ENCODE measurements around the gene QPRT. TPM values are rescaled to one million over a fixed set of nuclear protein-coding genes. Genes with fewer than 3 reads are reported as not detected.

The QPRT gene
- total and polyA plus RNA-seq, 5 donors, result 20.4 to 53.5 (median 40.8) TPM

Other genes with a start within 250 kb of the QPRT start
- gene BOLA2, start 224.8 kb upstream of the QPRT start, total RNA-seq, result 1 to 10 TPM; 2.5 to 7.8 (median 4.7) TPM
- 15.3 TPM for gene BOLA2, start 224.8 kb upstream of the QPRT start, polyA plus RNA-seq
- 10 to 100 TPM; 12.4 to 20.7 (median 19.5) TPM for gene SLX1B, start 224.6 kb upstream of the QPRT start, total RNA-seq
- gene SLX1B, start 224.6 kb upstream of the QPRT start, polyA plus RNA-seq, result 15.0 TPM
- gene SULT1A4, start 219.3 kb upstream of the QPRT start, total RNA-seq, result 1 to 10 TPM; 3.3 to 5.6 (median 3.7) TPM
- gene SULT1A4, start 219.3 kb upstream of the QPRT start, polyA plus RNA-seq, result 17.0 TPM
- 10 to 100 TPM; 20.4 to 32.6 (median 24.6) TPM for gene NPIPB12, start 172.8 kb upstream of the QPRT start, total RNA-seq
- 19.1 TPM for gene NPIPB12, start 172.8 kb upstream of the QPRT start, polyA plus RNA-seq
- 1 to 10 TPM; 1.3 to 3.4 (median 2.9) TPM for gene SPN, start 15.9 kb upstream of the QPRT start, total RNA-seq
- gene SPN, start 15.9 kb upstream of the QPRT start, polyA plus RNA-seq, result 2.6 TPM
- 1 to 10 TPM in 1 of 4 donors, under 1 TPM in 3; 0.62 to 1.1 (median 0.73) TPM for gene C16orf54, start 66.8 kb downstream of the QPRT start, total RNA-seq
- gene C16orf54, start 66.8 kb downstream of the QPRT start, polyA plus RNA-seq, result 0.23 TPM
- not detected for gene ZG16, start 99.1 kb downstream of the QPRT start, total RNA-seq
- not detected for gene ZG16, start 99.1 kb downstream of the QPRT start, polyA plus RNA-seq
- 10 to 100 TPM; 19.0 to 53.8 (median 41.6) TPM for gene KIF22, start 111.6 kb downstream of the QPRT start, total RNA-seq
- 89.6 TPM for gene KIF22, start 111.6 kb downstream of the QPRT start, polyA plus RNA-seq
- 100 to 1,000 TPM in 3 of 4 donors, 10 to 100 TPM in 1; 82.3 to 113 (median 104) TPM for gene MAZ, start 127.3 kb downstream of the QPRT start, total RNA-seq
- 69.3 TPM for gene MAZ, start 127.3 kb downstream of the QPRT start, polyA plus RNA-seq
- gene PRRT2, start 133.0 kb downstream of the QPRT start, total RNA-seq, result 1 to 10 TPM; 2.5 to 5.0 (median 4.4) TPM
- 4.8 TPM for gene PRRT2, start 133.0 kb downstream of the QPRT start, polyA plus RNA-seq
- gene PAGR1, start 137.0 kb downstream of the QPRT start, total RNA-seq, result 10 to 100 TPM; 13.7 to 20.3 (median 15.2) TPM
- 33.8 TPM for gene PAGR1, start 137.0 kb downstream of the QPRT start, polyA plus RNA-seq
- 10 to 100 TPM; 48.2 to 73.9 (median 64.0) TPM for gene MVP, start 141.3 kb downstream of the QPRT start, total RNA-seq
- 50.6 TPM for gene MVP, start 141.3 kb downstream of the QPRT start, polyA plus RNA-seq
- gene CDIPT, start 184.0 kb downstream of the QPRT start, total RNA-seq, result 100 to 1,000 TPM in 2 of 4 donors, 10 to 100 TPM in 2; 86.7 to 109 (median 99.1) TPM
- gene CDIPT, start 184.0 kb downstream of the QPRT start, polyA plus RNA-seq, result 106 TPM
- 1 to 10 TPM; 1.5 to 3.6 (median 2.1) TPM for gene SEZ6L2, start 220.4 kb downstream of the QPRT start, total RNA-seq
- 0.36 TPM for gene SEZ6L2, start 220.4 kb downstream of the QPRT start, polyA plus RNA-seq
- under 1 TPM in 3 of 4 donors, not detected in 1; 0.24 to 0.50 (median 0.28) TPM for gene ASPHD1, start 221.3 kb downstream of the QPRT start, total RNA-seq
- 0.14 TPM for gene ASPHD1, start 221.3 kb downstream of the QPRT start, polyA plus RNA-seq
- gene KCTD13, start 247.0 kb downstream of the QPRT start, total RNA-seq, result 10 to 100 TPM in 2 of 4 donors, 1 to 10 TPM in 2; 7.3 to 12.8 (median 9.2) TPM
- gene KCTD13, start 247.0 kb downstream of the QPRT start, polyA plus RNA-seq, result 7.1 TPM